Stimulated activated CD4-positive, alpha-beta T cell treated with anti-CD3 and anti-CD28 coated beads, Interleukin-12 subunit alpha, Interleukin-12 subunit beta, amount 100 ng/mL, for 48 hours (primary cell): Measurements from ENCODE around the gene RBM44.
A peak's percentile ranks its signal among the peaks of the same experiment; 100 is the strongest.
"Not testable (repeated sequence)": the region's sequence is repeated elsewhere in the genome, so short reads cannot be mapped to it uniquely, and the experiment has no call there.

ENCODE experiments used
- DNase-seq, 3 donors: peaks; one replicate each; pipeline ENCODE4 v3.0.0-alpha.2; 2020; ENCODE audit warnings: low read depth in 2 of 3, low spot score in 1 of 3

The RBM44 gene

DNA sequence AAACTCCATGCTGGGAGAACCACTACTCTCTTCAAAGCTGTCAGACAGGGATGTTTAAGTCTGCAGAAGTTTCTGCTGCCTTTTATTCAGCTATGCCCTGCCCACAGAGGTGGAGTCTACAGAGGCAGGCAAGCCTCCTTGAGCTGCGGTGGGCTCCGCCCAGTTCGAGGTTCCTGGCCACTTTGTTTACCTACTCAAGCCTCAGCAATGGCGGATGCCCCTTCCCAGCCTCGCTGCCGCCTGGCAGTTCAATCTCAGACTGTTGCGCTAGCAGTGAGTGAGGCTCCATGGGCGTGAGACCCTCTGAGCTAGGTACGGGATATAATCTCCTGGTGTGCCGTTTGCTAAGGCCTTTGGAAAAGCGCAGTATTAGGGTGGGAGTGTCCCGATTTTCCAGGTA is 50.4 kb downstream of the RBM44 start:
- DNase-seq: not testable (repeated sequence)

DNA sequence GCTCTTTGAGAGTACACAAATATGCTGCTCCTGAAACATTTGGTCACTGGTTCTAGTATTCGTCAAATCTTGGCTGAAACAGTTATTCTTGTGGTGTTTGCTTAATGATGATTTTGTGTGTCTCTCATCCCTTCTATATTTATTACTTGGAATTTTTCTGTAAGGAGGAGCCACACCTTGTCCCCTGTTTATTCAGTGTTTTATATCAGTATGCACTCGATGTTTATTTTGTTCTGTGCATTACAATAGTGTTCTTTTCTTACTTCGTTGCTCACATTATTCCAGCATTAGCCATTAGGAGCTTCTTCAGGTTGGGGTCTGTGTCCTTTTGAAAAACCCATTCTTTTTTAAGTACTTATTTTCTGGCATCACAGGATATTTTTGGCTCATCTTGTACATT is 55.7 kb downstream of the RBM44 start:
- no peak for DNase-seq

DNA sequence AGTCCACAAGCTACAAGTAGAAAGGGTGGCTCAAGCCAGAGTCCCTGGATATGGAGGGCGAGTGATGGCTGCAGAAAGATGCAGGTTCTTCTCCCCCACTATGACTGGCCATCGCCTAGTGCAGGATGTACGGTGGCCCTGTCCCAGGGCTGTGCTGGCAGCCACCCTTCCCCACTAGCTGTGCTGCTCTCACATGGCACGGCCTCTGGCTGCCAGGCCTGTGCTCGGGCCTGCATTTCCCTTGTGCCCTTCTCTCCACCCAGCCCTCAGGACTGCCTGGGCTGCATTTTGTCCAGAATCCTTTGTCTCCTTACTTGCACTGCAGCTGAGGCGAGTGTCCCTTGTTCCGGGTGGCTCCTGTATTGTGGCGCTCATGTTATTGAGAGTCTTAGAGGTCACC is 59.2 kb downstream of the RBM44 start:
- DNase-seq: no peak

DNA sequence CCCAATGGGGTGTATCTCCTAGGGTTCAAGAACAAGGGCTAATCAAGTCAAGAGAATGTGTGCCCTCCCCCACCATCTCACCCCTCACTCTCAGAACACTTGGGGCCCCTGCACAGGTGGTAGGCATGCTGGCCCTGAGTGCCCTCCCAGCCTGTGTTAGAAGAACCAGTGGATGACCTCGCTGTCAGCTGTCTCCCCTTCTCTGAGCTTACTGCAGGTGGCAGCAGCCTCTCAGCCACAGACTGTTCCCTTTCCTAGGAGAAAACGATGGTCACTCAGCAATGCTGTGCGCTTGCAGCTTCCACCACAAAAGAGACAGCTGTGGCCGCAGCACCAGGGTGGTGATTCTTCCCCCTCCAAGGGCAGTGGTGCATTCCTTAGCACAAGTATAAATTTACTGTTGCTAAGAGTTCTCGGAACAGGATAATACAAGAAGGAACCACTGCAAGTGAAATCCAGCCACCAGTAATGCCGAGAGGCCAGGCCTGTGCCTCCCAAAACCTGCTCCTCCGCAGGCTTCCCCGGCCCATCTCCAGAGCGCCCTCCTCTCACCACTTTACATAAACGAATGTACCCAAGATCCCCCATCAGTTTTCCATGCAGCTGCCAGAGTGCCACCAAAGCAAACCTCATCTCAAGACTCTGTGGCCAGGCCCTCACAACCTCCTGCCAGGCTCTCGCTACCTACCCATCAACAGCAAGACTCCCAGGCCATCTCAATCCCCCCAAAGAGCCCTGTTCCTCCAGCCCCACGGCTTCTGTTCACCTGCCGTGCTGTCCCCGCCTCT is 59.9 kb downstream of the RBM44 start:
- DNase-seq: peak in 2 of 3 donors; percentile 14 to 23

DNA sequence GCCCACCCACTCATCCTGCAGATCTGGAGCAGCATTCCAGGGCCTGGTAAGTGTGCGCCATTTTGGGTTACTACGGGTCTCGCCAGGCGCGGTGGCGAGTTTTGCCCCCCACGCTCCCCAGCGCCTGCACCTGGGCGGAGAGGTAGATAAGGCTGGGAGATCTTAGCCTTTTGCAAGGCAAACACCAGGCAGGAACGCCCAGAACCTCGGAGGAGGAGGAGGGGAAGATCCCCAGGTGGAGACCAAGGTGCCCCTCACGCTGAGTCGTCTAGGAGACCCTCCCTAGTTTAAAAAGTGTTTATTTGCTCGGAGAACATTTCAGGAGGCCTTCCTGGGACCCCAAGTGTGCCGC is 60.5 kb downstream of the RBM44 start:
- no peak for DNase-seq

DNA sequence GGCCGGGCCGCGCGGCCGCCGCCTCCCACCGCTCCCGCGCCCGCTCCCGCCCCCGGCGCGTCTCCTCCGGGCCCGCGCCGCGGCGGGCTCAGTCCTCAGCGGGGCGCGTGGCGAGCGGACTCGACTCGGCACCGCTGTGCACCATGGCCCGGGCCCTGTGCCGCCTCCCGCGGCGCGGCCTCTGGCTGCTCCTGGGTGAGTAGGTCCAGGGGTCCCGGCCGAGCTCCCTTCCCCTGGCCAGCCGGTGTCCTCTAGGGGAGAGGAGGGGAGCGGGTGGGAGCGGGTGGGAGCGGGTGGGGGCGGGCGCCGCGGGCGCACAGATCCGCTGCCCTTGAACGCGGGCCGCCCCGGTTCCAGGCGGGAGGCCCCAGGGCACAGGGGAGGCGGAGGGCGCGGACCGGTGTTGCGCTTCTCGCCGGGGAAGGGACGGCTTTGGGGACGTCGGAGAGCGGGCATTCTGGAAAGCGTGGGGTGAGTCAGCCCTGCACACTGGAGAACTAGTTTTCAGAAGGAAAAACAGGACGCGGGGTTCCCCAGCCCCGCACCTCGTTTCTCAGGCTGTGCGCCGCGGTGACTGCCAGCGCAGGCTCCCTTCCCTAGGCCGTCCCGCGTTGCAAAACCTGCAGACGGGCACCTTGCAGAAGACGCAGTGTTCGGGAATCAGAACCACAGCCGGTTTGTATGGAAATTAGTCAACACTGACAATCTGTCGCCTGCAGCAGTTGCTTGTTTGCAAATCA is 61.1 kb downstream of the RBM44 start, which contains the start of gene RAMP1:
TSS of gene RAMP1 (plus strand) at position 91 of the 740 bp plus-strand sequence. CDS start at position 144, 53 bp downstream.
- peak in 1 of 3 donors; percentile 12 for DNase-seq

DNA sequence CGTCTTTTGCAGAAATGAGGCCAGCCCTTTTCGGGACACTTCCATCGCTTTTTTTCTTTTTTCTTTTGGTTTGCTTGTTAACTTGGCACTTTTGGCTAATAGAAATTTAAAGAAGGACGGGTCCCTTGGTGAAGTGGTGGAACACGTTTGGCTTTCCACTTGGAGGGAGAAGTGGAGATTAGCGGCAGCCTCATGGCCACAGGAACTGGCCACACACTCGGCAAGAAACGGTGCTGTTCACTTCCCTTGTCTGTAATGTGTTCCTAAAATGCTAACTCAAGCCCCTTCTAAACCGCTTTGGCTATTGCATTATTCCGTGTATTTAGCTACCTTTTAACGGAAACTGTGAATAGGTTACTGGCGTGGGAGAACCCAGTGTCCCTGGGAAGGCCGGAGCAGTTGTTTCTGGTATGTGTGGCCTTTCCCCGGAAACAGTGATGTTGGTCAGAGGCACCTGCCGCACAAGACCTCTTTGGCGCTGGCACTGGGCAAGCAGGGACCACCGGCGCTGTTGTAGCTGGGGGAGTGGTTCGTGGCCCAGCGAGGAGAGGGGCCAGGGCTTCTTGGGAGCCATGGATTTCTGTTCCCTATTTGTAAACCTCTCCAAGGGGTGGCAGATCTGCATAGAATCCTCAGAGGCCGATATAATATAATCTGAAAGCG is 61.8 kb downstream of the RBM44 start:
- DNase-seq: no peak

DNA sequence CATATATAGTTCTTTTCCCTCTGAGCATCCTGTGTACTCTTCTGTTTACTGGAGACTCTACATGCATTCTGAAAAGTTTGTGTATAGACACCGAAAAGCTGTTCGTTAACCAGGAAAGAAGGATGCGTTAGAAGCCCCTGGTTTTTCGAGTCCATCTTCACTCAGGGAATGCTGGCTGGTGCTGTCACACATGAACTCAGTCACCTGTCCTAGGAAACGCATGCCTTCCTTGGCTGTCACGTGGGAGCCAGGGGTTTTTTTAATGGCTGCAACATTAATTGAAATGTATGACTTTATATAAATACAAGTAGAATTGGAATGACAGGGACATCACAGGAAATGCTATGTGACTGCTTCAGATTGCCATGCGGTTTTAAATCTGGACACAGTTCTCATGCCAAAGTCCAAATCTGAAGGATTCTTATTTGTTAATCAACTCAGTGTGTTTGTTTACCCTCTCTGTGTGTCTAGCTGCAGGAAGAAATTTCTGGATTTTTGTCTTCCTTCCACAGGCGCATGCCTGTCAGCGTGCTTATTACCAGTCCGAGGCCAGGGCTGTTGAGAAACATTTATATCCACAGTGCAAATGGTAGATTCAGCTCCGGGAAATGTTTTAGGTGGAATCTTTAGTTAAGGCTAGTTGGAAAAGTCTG is 63.4 kb downstream of the RBM44 start:
- no peak for DNase-seq

DNA sequence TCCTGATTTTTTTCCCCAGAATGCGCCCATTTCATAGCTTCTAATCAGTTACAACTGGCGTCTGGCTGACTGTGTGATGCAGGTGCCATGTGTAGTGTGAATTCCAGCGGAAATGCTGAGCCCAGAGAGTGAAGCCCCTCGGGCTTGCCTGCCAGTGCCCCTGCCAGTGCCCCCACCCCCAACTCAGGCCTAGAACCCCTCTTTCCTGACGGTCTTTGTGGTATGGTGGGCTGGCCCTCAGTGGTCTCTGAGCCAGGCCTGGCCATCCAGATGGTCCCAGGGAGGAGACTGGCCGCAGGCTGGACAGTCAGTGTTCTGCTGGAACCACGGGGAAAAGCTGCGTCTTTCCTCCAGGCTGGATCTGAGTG is 63.9 kb downstream of the RBM44 start:
- DNase-seq: no peak

DNA sequence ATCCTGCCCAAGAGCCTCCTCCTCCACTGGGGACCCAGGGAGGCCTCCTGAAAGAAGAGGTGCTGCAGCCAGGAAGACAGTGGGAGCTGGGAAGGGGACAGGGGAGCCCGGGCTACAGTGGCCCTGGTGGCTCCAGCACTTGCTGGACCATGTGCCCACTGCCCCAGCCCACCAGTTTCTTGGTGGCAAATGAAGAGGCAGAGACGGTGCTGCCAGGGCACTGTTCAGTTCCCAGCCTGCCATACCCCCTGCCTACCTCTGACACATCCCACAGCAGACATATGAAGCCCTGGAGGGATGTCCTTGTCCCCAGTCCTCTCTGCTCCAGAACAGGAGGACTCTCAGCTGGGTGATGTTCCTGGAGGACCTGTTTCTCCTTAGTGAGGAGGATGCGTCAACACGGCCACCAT is 64.5 kb downstream of the RBM44 start:
- no peak for DNase-seq

DNA sequence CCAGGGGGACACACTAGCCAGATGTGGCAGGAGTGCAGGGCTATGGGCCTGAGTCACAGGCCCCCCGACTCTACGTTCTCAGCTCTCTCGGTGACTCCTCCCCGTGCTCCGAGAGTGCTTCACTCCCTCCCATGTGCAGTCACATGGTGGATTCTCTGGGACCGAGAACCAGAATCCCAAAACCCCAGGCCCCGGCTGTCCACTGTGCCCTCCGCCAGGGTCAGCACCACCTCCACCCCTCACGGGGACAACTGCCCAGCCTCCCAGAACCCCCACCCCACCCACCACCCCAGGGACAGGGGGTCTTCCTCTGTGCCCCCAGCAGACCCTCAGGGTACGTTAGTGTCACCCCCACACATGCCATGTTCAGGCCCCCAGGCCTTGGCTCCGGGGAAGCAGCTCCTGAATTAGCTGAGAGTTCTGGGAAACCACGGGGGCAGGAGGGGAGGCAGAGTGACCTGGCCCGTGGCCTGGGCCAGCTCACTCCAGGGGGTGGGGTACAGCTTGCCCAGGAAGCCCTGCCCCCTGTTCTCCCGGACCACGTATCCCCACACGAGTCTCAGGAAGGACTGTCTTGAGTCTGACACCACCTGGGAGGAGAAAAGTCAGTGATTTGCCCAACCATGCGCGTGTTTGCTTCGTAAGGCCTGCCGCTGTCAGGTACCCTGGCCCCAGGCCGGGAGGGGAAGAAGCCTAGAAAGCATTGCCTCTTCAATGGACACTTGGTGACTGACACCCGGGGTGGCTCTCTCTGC is 65.3 kb downstream of the RBM44 start:
- no peak for DNase-seq

DNA sequence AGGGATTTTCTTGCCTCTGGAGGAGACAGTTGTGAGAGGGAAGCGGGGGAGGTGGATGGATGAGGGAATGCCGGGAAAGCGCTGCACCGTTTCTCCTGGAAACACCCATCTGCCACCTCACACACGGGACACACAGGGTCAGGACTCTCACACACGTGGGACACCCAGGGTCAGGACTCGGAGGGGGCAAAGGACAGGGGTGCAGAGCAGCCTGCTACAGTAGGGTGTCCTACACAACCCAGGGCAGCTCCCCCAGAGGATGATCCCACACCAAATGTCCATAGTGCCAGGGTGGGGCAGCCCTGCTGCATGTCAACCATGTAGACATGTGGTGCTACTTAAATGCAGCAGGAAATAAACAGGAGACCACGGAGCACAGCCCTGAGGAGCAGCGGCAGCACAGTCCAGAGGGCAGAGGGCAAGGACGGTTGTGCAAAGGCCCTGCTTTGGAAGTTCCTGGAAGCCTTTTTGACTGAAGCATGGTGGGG is 65.9 kb downstream of the RBM44 start:
- no peak for DNase-seq

DNA sequence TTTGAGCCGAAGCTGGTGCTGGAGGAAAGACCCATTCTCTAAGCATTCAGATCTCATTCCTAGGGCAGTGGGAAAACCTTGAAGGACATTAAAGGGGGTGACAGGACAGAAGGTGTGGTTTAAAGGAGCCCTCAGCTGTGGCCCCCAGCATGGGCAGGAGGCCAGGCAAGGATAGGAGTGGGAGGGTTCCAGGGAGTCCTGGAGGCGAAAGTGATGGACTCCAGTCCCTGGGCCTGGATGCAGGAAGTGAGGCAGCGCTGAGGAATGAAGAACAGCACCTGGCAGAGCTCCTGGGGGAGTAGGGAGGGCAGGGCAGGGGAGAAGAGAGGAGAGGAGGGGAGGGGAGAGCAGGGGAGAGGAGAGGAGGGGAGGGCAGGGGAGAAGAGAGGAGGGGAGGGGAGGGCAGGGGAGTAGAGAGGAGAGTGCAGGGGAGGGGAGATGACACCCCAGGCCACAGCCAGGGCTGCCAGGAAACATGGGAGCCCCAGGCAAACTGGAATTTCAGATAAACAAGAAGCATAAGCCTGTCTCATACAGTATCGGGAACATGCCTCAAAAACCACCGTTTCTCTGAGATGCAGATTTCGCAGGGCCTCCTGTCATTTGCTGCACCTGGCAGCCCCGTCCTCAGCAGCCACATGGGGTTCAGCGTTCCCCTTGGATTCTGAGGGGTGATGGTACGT is 66.5 kb downstream of the RBM44 start:
- no peak for DNase-seq

DNA sequence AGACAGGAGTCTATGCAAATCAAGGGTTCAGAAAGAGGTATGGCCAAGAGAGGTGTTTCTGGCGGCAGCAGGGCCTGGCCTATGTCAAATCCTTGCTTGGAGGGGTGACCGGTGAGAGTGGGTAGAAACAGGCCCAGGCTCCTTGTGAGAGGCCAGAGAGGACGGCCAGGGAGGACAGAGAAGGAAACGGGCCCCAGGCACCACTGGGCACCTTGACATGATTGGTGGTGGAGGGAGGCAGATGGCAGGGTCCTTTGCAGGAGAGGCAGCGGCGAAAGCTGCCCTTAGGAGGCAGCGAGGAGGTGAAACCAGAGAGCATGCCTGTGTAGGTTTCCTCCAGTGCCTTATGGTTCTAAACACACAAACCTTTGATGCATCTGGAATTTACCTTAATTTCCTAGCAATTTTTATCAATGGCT is 67.1 kb downstream of the RBM44 start:
- DNase-seq: no peak

DNA sequence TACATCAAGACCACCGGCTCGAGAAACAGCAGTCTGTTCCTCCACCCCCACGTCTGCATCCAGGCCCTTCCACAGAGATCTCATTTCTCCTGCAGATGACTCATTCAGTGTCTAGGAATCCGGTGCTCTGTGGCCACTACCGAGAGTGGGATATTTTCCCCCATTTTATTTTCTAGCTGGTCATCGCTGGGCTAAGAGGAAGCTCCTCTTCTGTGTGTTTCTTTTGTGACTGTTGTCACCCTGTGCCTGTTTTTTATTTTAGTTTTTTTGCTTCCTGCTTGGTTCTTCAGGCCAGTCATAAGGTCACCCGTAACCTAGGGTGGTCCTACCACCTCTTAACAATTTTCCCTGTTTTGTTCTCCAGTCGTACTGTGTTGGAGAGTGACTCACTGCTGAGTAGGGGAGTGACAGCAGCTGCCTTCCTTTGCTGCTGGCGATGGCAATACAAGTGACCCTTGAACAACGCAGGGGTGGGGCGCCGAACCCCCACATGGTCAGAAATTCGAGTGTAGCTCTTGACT is 67.6 kb downstream of the RBM44 start:
- DNase-seq: no peak

DNA sequence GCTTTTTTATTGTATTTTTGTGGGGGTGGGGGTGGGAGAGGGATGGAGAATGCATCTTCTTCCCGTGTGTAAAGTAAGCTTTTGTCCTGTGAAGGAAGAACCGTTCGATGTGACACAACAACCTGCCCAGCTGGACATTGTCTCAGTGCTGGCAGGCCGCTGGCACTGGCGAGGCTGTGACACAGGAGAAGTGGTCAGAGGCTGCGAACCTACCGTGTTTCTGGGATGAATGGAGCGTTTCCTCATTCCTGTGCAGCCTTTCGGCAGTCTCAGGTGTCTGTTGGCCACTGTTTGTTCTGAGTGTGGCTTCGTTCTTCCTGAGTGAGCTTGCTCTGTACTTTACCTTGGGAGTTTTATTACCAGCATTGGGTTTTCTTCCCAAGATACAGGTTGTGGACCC is 68.9 kb downstream of the RBM44 start:
- no peak for DNase-seq

DNA sequence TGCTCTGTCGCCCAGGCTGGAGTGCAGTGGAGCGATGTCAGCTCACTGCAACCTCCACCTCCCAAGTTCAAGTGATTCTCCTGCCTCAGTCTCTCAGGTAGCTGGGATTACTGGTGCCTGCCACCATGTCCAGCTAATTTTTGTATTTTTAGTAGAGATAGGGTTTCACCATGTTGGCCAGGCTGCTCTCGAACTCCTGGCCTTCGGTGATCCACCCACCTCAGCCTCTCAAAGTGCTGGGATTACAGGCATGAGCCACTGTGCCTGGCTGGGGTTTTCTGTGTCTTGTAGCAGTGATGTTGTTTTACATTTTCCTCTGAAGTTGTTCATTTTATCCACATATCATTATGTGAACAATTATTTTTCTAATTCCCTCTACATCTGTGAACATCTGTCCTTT is 69.5 kb downstream of the RBM44 start:
- not testable (repeated sequence) for DNase-seq

DNA sequence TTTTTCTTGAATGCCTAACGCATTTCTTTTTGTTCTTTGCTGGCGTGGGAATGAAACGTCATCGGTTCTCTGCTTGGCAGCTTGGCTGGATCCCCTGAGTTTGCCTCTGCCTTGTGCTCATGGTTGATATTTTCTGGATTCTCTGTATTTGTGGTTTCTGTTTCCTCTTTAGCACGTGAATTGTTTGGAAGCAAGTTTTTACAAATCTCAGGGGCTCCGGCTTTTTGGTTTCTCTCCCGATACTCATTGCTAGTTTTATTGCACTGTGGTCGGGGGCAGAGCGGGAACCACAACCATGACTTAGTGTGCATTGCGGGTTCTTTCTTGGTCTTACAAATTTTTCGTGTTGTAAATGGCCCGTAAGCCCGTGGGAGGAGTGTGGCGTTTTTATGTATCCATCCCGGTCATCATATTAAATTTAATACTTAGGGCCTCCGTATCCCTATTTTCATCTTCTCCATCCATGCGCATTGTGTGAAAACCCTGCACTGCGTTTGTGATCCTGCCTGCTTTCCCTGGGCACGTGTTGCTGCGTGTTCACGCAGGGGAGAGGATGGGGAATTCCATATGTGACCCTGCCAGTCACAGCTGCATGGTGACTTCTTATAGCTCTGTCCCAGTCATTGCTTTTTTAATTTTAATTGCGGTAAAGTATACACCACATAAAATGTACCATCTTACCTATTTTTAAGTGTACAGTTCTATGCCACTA is 70.2 kb downstream of the RBM44 start:
- DNase-seq: no peak
